ENCODE data around the gene LRGUK.

- no peak for TF ChIP-seq POLR2A (IDR thresholded peaks at IDR 0.05; ENCODE audit: low read length)
- no peak for TF ChIP-seq GATA1 (IDR thresholded peaks at IDR 0.05; ENCODE audit: low read depth, low read length)
These were observed 74.6 kb downstream of the LRGUK start for GRCh38 chr7:134201569-134202261.
